M059J (cell line): ENCODE measurements around the gene FAM222B. TPM values are rescaled to one million over a fixed set of nuclear protein-coding genes. Genes with fewer than 3 reads are reported as not detected.
A peak's percentile ranks its signal among the peaks of the same experiment; 100 is the strongest.
"Not testable (repeated sequence)": the region's sequence is repeated elsewhere in the genome, so short reads cannot be mapped to it uniquely, and the experiment has no call there.

Source experiments
- DNase-seq: peaks from one replicate; pipeline ENCODE4 v3.0.0-alpha.2; 2012; ENCODE audit warnings: low read depth
- total RNA-seq: library from RNA; depleted of rRNA; stranded (reverse); fragments of >200 nt; shearing (Covaris generic); gene quantifications from 2 replicates; pipeline ENCODE4 v1.2.3, GENCODE V29; 2014

FAM222B gene
- total RNA-seq, 1 experiment from 2014 or later: 13.2 TPM

- no peak for DNase-seq
These were observed 28.5 kb upstream of the FAM222B start for GRCh38 chr17:28871056-28871579.

DNA sequence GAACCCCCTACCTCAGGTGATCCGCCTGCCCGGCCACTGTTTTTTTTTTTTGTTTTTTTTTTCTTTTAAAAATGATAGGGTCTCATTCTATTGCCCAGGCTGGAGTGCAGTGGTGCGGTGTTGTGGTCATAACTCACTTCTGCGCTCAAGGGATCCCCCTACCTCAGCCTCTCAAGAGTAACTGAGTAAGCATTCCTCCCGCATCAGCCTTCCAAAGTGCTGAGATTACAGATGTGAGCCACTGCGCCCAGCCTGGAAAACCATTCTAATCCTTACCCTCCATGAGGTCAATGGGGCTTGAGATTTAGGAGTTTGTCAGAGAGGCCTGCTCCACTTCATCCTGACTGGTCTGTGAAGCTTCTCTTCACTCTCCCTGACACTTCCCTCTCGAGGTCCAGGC, 24.7 kb upstream of the FAM222B start:
- DNase-seq: no peak

DNA sequence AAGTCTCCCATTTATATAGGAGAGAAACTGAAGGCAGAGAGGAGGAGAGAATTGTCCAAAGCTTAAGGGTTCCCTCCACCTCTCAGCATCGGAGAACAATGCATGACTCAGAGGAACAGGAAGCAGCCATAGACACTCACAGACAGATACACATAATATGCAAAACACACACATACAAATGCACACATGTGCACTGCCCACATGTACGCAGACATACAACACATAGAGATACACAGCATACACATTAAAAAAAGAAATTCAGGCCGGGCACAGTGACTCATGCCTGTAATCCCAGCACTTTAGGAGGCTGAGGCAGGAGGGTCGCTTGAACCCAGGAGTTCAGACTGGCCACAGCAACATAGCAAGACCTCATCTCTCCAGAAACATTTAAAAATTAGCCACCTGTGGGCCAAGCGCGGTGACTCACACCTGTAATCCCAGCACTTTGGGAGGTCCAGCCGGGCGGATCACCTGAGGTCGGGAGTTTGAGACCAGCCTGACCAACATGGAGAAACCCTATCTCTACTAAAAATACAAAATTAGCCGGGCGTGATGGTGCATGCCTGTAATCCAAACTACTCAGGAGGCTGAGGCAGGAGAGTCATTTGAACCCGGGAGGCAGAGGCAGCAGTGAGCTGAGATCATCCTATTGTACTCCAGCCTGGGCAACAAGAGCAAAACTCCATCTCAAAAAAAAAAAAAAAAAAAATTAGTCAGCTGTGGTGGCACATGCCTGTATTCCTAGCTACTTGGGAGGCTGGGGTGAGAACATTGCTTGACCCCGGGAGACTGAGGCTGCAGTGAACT, 23.6 kb upstream of the FAM222B start:
- no peak for DNase-seq

DNA sequence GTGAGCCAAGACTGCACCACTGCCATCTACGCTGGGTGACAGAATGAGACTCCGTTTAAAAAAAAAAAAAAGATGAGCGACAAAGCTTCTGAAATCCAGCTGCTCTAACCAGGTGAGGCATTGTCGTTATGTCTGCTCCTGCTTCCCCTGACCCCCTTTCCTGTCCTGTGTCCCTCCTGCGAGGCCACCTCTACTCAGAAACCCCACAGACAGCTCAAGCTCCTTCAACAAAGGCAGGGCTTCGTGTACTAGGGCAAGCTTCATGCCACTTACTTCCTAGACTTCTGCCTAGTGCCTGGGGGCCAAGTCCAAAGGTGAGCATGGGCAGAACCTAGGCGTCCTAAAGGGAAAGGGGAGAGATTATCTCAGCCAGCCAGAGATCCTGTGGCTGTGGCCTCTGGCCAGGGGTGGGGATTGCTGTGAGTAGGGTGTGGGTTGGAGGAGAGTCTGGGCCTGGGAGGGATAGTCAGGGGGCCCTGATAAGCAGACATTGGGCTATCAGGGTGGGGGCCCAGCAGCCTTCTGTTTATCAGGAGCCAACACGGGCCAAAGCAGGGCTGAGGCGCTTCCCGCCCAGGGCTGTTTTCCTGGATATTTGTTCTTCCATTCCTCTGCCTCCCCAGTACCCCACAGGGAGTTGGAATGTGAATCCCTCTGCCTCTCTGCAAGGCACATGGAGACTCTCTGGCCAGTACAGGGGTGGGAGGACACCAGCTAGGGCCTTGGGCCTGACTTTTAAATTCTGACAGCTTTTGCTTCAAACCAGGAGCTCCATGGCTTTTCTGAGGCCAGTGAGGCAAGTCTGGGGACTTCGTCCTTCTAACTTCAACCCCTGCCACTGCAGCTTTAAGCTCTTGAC, 22.6 kb upstream of the FAM222B start:
- DNase-seq: no peak

DNA sequence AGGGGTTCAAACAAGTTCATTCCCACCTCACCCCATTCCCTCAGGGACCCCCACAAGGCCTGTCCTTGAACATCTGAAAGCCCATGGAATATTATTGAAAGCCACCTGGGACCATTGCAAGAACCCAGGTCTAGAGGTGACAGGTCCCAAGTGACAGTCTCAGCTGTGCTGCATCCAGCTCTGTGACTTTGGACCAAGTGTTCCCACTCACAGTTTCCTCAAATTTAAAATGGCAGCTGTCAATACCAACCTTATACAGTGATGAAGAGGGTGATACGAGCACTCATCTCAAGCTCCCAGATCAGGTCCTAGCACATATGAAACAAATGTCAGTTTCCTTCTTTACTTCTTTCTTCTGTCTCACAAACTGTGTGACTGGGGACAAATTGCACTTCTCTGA, 21.4 kb upstream of the FAM222B start:
- DNase-seq: no peak

- no peak for DNase-seq
These were observed 20.0 kb upstream of the FAM222B start for GRCh38 chr17:28862561-28862960.

- no peak for DNase-seq
These were observed 19.0 kb upstream of the FAM222B start for GRCh38 chr17:28861393-28862203.

- DNase-seq: no peak
These were observed 17.8 kb upstream of the FAM222B start for GRCh38 chr17:28860363-28860808.

DNA sequence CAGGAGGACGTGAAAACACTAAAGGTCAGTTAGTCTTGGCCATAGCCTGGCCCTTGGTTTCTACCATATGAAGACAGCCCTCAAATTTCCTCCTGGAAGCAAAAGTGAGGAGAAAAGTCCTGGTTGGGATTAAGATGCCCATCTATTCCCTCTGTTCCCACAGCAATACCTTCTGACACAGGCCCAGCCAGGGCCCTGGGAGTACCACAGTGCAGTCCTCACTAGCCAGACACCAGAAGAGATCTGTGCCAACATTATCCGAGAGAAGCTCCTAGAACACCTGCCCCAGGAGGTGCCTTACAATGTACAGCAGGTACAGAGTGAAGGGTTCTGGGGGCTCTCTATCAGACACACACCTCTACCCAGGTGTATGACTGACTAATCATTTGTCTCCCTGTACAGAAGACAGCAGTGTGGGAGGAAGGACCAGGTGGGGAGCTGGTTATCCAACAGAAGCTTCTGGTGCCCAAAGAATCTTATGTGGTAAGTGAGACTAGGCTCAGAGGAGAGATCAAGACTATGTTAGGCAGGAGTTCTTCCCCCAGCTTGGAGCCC, 16.3 kb upstream of the FAM222B start:
- no peak for DNase-seq

DNA sequence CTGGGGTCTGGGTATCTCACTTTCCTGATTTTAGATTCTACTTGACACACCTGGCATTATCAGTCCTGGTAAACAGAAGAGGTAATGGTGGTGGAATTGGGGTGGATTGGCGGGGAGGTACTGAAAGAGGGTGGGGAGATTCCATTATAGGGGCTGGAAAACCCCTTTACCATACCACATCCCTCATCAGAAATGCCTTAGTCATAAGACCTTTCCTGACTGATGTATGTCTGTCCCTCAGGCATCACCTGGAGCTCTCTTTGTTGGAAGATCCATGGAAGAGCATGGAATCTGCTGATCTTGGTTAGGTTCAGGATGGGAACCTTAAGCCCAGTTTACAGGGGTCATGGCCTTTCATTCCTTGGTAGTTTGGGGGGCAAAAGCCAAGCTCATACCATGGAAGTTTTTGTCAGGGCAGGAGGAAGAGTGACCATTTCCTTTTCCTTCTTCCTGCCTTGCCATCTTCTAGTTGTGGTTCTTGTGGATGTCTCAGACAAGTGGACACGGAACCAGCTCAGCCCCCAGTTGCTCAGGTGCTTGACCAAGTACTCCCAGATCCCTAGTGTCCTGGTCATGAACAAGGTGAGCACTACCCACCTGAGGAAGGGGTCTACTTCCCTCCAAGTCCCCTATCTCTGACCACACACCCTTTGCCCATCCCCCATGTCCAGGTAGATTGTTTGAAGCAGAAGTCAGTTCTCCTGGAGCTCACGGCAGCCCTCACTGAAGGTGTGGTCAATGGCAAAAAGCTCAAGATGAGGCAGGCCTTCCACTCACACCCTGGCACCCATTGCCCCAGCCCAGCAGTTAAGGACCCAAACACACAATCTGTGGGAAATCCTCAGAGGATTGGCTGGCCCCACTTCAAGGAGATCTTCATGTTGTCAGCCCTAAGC, 15.6 kb upstream of the FAM222B start:
- DNase-seq: no peak

GRCh38 chr17:28856028-28856574, 13.5 kb upstream of the FAM222B start:
- DNase-seq: no peak

- no peak for DNase-seq
These were observed 12.7 kb upstream of the FAM222B start for GRCh38 chr17:28855336-28855679.

- DNase-seq: peak; percentile 84
These were observed 12.1 kb upstream of the FAM222B start, which contains the start of gene ERAL1 for GRCh38 chr17:28854457-28855335. ERAL1 (plus strand) TSS chr17:28855016; CDS start chr17:28855035, 19 bp downstream.

- no peak for DNase-seq
These were observed 10.7 kb upstream of the FAM222B start for GRCh38 chr17:28853295-28853694.

DNA sequence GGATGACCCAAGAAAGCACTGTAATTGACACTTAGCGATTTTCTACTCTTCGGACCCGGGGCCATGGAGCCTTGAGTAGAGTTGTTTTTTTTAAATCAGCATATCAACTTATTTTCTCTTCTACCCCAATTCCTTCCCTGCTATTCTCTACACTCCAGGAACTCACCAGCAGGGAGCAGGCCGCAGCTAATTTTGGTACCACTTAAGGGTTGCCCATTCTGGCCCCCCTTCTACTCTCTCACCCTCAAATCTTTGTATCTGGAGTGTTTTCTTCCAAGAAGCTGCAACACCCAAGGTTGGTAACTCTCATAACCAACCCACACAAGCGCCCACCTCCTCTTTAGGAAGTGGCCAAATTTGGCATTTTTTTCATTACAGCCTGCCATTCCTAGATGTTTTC, 6.7 kb upstream of the FAM222B start:
- peak; percentile 16 for DNase-seq

GRCh38 chr17:28848667-28849066, 6.1 kb upstream of the FAM222B start:
- not testable (repeated sequence) for DNase-seq

DNA sequence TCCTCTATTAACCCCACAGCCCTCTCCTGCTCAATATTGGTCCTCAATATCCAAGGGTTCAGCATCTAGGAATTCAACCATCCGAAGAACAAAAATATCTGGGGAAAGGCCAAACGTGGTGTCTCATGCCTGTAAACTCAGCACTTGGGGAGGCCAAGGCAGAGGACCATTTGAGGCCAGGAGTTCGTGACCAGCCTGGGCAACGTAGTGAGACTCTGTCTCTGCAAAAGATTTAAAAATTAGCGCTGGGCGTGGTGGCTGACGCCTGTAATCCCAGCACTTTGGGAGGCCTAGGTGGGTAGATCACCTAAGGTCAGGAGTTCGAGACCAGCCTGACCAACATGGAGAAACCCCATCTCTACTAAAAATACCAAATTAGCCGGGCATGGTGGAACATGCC, 4.1 kb upstream of the FAM222B start:
- DNase-seq: not testable (repeated sequence)

DNA sequence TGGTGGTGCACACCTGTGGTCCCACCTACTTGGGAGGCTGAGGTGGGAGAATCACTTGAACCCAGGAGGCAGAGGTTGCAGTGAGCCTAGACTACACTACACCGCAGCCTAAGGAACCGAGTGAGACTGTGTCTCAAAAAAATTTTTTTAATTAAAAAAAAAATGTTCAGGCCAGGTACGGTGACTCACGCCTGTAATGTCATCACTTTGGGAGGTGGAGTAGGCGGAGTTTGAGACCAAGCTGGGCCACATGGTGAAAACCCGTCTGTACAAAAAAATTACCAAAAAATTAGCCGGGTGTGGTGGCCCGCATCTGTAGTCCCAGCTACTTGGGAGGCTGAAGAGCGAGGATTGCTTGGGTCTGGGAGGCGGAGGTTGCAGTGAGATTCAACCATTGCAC, 3.6 kb upstream of the FAM222B start:
- DNase-seq: no peak

DNA sequence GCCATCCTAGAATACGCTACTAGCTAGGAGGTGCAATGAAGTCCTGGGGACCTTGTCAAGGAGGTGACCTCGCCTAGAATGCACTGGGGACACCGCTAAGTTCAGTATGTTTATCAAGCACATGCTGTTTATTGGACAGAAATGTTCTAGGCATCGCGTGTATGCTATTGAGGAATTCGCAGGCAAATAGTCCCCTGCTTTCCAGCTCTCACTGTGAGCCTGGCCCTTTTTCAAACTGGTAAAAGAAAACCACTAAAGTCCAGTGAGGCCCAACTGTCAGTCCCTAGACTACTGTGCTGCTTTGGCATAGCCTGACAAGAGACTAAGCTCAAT, 1.2 kb upstream of the FAM222B start:
- DNase-seq: peak; percentile 21
